GM12878 (cell line): Measurements from ENCODE around the gene RANGAP1. TPM values are rescaled to one million over a fixed set of nuclear protein-coding genes. Genes with fewer than 3 reads are reported as not detected.

Source experiments
- ATAC-seq: fragments of 200-7000 bp; cut with Tn5 transposase; 3 replicates; pipeline ENCODE4 v1.9.1; 2020; ENCODE audit warnings: mild to moderate bottlenecking, moderate library complexity
- BruUV-seq: library from RNA; stranded (reverse); fragments of 400-500 nt; replicated peaks from 2 replicates; lab custom pipeline; 2021; lab: Mats Ljungman, UMichigan
- CTCF ChIA-PET: fragments of 300-600 bp; sonication (Branson Sonifier 250); formaldehyde crosslinking; extraction: SDS; loops from one replicate; lab custom pipeline; 2021; ENCODE audit warnings: inconsistent platforms; lab: Yijun Ruan, JAX
- POLR2A ChIA-PET: fragments of 350-600 bp; formaldehyde crosslinking; extraction: SDS; loops from one replicate; lab custom pipeline; 2021; ENCODE audit warnings: inconsistent platforms; lab: Charles Lee
- RAD21 ChIA-PET: fragments of 300-600 bp; sonication (Branson Sonifier 250); formaldehyde crosslinking; loops from one replicate; lab custom pipeline; 2023; ENCODE audit warnings: antibody characterized with exemption; ENCODE audit not compliant: unreplicated experiment; lab: Charles Lee
- SMC1A ChIA-PET: fragments of 300-600 bp; sonication (Branson Sonifier 250); formaldehyde crosslinking; loops from one replicate; lab custom pipeline; 2023; ENCODE audit not compliant: unreplicated experiment, uncharacterized antibody; lab: Charles Lee
- DNase-seq: peaks from one replicate; pipeline ENCODE4 v3.0.0-alpha.2; 2011; ENCODE audit warnings: low read depth, low spot score
- FAIRE-seq: peaks from 3 replicates; lab custom pipeline; 2011; peaks lifted over from hg19 to GRCh38; lab: Jason Lieb, UNC
- H2AFZ ChIP-seq: 2 replicates; pipeline ENCODE4 v1.6.0; 2011; ENCODE audit warnings: low read depth, low read length, control low read depth; ENCODE audit not compliant: control insufficient read depth
- H3K27ac ChIP-seq: 2 replicates; pipeline ENCODE4 v1.5.1; 2011; ENCODE audit warnings: control low read depth; ENCODE audit not compliant: control insufficient read depth, insufficient read depth
- H3K27me3 ChIP-seq, 2 experiments: replicated peaks in 1 of 2; 2 replicates each; pipeline versions ENCODE4 v1.6.0 to v1.6.1; 2011; ENCODE audit warnings: low read length in 1 of 2; ENCODE audit not compliant: control insufficient read depth in 2 of 2, insufficient read depth in 2 of 2
- H3K36me3 ChIP-seq, 2 experiments: 2 replicates each; pipeline ENCODE4 v1.5.1; 2011; ENCODE audit warnings: low read length in 1 of 2; ENCODE audit not compliant: control insufficient read depth in 2 of 2, insufficient read depth in 2 of 2
- H3K4me1 ChIP-seq: 2 replicates; pipeline ENCODE4 v1.6.1; 2011; ENCODE audit warnings: mild to moderate bottlenecking, low read length, moderate library complexity, mixed read lengths; ENCODE audit not compliant: control insufficient read depth, insufficient read depth
- H3K4me2 ChIP-seq: 2 replicates; pipeline ENCODE4 v1.6.0; 2011; ENCODE audit warnings: control low read depth; ENCODE audit not compliant: control insufficient read depth, insufficient read depth
- H3K4me3 ChIP-seq: fragments of 200-600 bp; sonication (generic); 2 replicates; pipeline ENCODE4 v1.5.1; 2016
- H3K79me2 ChIP-seq: 2 replicates; pipeline ENCODE4 v1.6.0; 2011; ENCODE audit warnings: low read length; ENCODE audit not compliant: control insufficient read depth, insufficient read depth
- H3K9ac ChIP-seq: 2 replicates; pipeline ENCODE4 v1.8.0; 2011; ENCODE audit warnings: low read length, control low read depth, mixed read lengths; ENCODE audit not compliant: control insufficient read depth, insufficient read depth
- H3K9me3 ChIP-seq: replicated peaks from 3 replicates; pipeline ENCODE4 v1.5.1; 2011; ENCODE audit warnings: mild to moderate bottlenecking, low read length; ENCODE audit not compliant: control insufficient read depth, insufficient read depth
- H4K20me1 ChIP-seq: 2 replicates; pipeline ENCODE4 v1.6.0; 2011; ENCODE audit not compliant: control insufficient read depth, insufficient read depth
- ASH2L ChIP-seq: fragments of 300-600, 200-600 bp; sonication (generic); IDR thresholded peaks from 2 replicates; pipeline ENCODE4 v1.6.1; 2017; ENCODE audit warnings: low read depth, mild to moderate bottlenecking, borderline replicate concordance
- ATF7 ChIP-seq: fragments of 450-650 bp; IDR thresholded peaks from 2 replicates; pipeline ENCODE4 v1.6.1; 2016; ENCODE audit warnings: low read depth, mild to moderate bottlenecking
- BCL11A ChIP-seq: IDR thresholded peaks from 2 replicates; pipeline ENCODE4 v1.6.1; 2011; ENCODE audit warnings: low read depth, low read length
- CBX3 ChIP-seq: fragments of 200-600 bp; sonication (generic); IDR thresholded peaks from 2 replicates; pipeline ENCODE4 v1.6.1; 2016; ENCODE audit warnings: low read depth, borderline replicate concordance
- CHD1 ChIP-seq: IDR thresholded peaks from 2 replicates; pipeline ENCODE4 v1.6.1; 2012; ENCODE audit warnings: low read depth, low read length, improper control_type of control experiment
- FOS ChIP-seq: IDR thresholded peaks from 3 replicates; pipeline ENCODE4 v1.6.1; 2011; ENCODE audit warnings: borderline replicate concordance; ENCODE audit not compliant: insufficient read length; ENCODE audit errors: extremely low read depth
- HDAC6 ChIP-seq: fragments of 200-600 bp; sonication (generic); IDR thresholded peaks from one replicate; pipeline ENCODE4 v1.8.0; 2017; ENCODE audit warnings: antibody characterized with exemption; ENCODE audit not compliant: unreplicated experiment
- NFXL1 ChIP-seq: fragments of 450-650 bp; IDR thresholded peaks from 2 replicates; pipeline ENCODE4 v1.6.1; 2017; ENCODE audit warnings: antibody characterized with exemption, mild to moderate bottlenecking, borderline replicate concordance
- NR2C1 ChIP-seq: fragments of 450-650 bp; IDR thresholded peaks from 2 replicates; pipeline ENCODE4 v1.6.1; 2017; ENCODE audit warnings: antibody characterized with exemption, mild to moderate bottlenecking, moderate library complexity
- POU2F2 ChIP-seq: IDR thresholded peaks from 3 replicates; pipeline ENCODE4 v1.6.1; 2011; ENCODE audit warnings: low read depth, mild to moderate bottlenecking, low read length, borderline replicate concordance
- SIX5 ChIP-seq: IDR thresholded peaks from 2 replicates; pipeline ENCODE4 v1.6.1; 2011; ENCODE audit warnings: mild to moderate bottlenecking, low read depth, low read length, moderate library complexity; ENCODE audit not compliant: severe bottlenecking
- WRNIP1 ChIP-seq: IDR thresholded peaks from 2 replicates; pipeline ENCODE4 v1.6.1; 2011; ENCODE audit warnings: low read depth, low read length, improper control_type of control experiment, borderline replicate concordance
- WGBS: methylation state at CpG from one replicate; pipeline ENCODE4 v1.1.6; 2016; ENCODE audit warnings: low lambda C conversion rate; ENCODE audit not compliant: insufficient replicate concordance, insufficient coverage; ENCODE audit errors: missing lambda C conversion rate; 5-methylcytosine and 5-hydroxymethylcytosine counted together
- in situ Hi-C: fragments of 300-500 bp; cut with MboI; formaldehyde crosslinking; loops from 9 replicates; pipeline ENCODE4 v1.14.3; 2018; ENCODE audit warnings: mixed read lengths
- intact Hi-C: fragments of 100-400 bp; cut with micrococcal nuclease; formaldehyde crosslinking; loops from one replicate; pipeline ENCODE4 v1.14.2; 2022; ENCODE audit not compliant: unreplicated experiment
- polyA plus RNA-seq, 11 experiments: library from polyadenylated mRNA; depleted of rRNA in 4 of 11; unstranded in 6 of 11; stranded (reverse) in 5 of 11; fragments of >200 nt; fragmentation: Nextera tagmentation in 4 of 11; fragmentation: Illumina TruSeq in 1 of 11; extraction: Ambion mirVana in 4 of 11; extraction: Trizol in 1 of 11; gene quantifications; 1 replicate in 1 of 11; 2 replicates in 10 of 11; pipeline versions ENCODE4 v1.2.1 to v1.2.3, GENCODE V29; 2011 to 2016; ENCODE audit warnings: inconsistent platforms in 2 of 11, missing spikeins in 2 of 11, low read depth in 1 of 11
- total RNA-seq, 4 experiments: library from RNA; depleted of rRNA in 3 of 4; stranded (reverse); fragments of >200 nt in 3 of 4; fragmentation: Illumina TruSeq in 1 of 4; extraction: Trizol in 1 of 4; gene quantifications; 2 replicates each; pipeline versions ENCODE4 v1.2.1 to v1.2.3, GENCODE V29; 2013 to 2021
- TF ChIP-seq, protein P1 (sequence below): IDR thresholded peaks from 2 replicates; pipeline ENCODE4 v1.6.1; 2012; ENCODE audit warnings: low read depth, low read length, improper control_type of control experiment
- TF ChIP-seq, protein P2 (sequence below): fragments of 450-650 bp; IDR thresholded peaks from 2 replicates; pipeline ENCODE4 v1.6.1; 2018; ENCODE audit warnings: borderline replicate concordance, mild to moderate bottlenecking; ENCODE audit not compliant: partially characterized antibody
- TF ChIP-seq, protein P3 (sequence below): IDR thresholded peaks from 2 replicates; pipeline ENCODE4 v1.6.1; 2012; ENCODE audit warnings: low read depth, low read length, improper control_type of control experiment

The RANGAP1 gene
- total and polyA plus RNA-seq, 10 of the 15 experiments (the other 5 are each of a cell fraction or from before 2014, with no cell fraction given), result 2.5 to 109 (median 60.2) TPM

DNA sequence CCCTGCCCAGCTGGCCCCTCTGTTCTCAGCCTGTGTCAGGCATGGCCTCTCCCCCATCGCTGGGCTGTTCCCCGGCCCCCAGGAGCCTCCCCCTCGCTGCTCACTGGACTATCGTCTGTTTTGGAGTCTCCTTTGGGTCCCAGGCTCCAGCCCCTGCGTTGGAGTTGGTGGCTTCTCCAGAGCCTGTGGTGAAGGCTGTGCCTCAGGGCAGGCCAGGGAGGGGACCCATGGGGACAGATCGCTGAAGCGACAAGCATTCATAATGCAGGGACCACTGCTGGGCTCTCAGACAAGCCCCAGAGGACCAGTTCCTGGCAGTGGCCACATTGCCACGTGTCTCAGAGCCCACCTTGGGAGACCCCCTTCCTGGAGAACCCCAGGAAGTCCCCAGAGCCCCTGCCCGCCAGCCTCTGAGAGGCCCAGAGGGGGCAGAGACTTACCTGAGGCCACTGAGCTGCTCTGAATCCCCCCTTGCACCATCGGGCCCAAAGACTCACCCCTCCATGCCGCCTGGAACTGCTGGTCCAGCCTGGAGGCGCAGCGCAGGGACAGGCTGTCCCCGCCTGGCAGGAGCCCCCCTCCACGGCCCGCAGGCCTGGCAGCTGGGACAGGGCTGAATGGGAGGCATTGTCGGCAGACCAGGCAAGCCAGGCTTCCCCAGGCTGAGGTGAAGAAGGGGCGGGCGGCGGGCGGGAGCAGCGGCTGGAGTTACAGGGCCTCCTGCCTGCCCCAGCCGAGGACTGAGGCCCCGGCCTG lies 45.4 kb downstream of the RANGAP1 start, which contains the start of gene CHADL (continued):
- TF ChIP-seq, protein P1, sequence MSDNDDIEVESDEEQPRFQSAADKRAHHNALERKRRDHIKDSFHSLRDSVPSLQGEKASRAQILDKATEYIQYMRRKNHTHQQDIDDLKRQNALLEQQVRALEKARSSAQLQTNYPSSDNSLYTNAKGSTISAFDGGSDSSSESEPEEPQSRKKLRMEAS, result no peak
- TF ChIP-seq WRNIP1, result no peak
- TF ChIP-seq, protein P2, sequence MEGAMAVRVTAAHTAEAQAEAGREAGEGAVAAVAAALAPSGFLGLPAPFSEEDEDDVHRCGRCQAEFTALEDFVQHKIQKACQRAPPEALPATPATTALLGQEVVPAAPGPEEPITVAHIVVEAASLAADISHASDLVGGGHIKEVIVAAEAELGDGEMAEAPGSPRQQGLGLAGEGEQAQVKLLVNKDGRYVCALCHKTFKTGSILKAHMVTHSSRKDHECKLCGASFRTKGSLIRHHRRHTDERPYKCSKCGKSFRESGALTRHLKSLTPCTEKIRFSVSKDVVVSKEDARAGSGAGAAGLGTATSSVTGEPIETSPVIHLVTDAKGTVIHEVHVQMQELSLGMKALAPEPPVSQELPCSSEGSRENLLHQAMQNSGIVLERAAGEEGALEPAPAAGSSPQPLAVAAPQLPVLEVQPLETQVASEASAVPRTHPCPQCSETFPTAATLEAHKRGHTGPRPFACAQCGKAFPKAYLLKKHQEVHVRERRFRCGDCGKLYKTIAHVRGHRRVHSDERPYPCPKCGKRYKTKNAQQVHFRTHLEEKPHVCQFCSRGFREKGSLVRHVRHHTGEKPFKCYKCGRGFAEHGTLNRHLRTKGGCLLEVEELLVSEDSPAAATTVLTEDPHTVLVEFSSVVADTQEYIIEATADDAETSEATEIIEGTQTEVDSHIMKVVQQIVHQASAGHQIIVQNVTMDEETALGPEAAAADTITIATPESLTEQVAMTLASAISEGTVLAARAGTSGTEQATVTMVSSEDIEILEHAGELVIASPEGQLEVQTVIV, result no peak

DNA sequence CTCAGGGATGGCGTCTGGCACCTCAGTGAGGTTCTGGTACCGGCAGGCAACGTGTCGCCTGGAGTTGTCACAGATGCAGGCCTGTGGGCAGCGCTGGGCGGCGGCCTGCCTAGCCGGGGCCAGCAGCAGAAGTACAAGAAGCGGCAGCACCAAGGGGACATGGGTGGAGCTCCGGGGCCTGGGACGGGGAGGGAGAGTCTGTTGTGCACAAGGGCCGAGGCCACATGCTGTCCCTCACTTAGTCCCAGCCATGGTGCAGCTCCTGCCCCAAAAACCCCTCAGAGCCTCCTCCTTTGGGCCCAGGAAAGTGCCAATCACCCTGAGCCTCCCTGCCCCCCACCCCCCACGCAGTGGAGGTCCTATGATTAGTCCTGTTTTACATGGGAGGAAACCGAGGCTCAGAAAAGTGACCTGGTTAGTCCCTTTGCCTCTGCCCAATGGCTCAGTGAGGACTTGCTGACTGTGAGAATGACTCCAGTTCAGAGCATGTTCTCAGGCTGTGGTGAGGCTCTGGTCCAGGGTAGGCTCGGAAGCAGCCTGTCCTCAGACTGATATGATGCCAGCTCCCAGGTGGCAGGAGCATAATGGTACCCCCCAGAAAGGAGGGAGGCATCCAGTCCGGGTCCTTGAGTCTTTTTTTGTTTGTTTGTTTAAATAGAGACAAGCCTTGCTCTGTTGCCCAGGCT lies 46.4 kb downstream of the RANGAP1 start:
- ChIA-PET SMC1A (interaction anchor here (0.6 to 1.3 kb wide), 2 partner anchors 231 to 316 kb away, joined by 3 read pairs; no protein-coding TSS in a partner anchor), RAD21 (no interaction called here), CTCF (interaction anchor here (5.6 kb wide), 1 partner anchor 317 kb away, joined by 136 read pairs; no protein-coding TSS in a partner anchor), POLR2A (no interaction called here)
- intact Hi-C loops (no loop called here), in situ Hi-C loops (no loop called here)
- Histone ChIP-seq H3K9me3 (no peaks in the 10 kb centered on the region), H3K27ac (no peak overlapping the region), H3K36me3 (no peaks in the 10 kb centered on the region), H4K20me1 (no peaks in the 10 kb centered on the region), H3K4me3 (no peak overlapping the region), H3K9ac (no peak overlapping the region), H3K4me1 (peaks cover 3% of the 10 kb centered on the region; the same call in 1 of the 2 replicates), H3K27me3 (no peaks in the 10 kb centered on the region; a peak in 1 of 4 replicates), H3K4me2 (no peak overlapping the region), H2AFZ (no peak overlapping the region), H3K79me2 (no peaks in the 10 kb centered on the region)
- TF ChIP-seq POU2F2, result no peak
- TF ChIP-seq FOS, result no peak
- TF ChIP-seq BCL11A, result no peak
- TF ChIP-seq NFXL1, result no peak
- TF ChIP-seq, protein P3, sequence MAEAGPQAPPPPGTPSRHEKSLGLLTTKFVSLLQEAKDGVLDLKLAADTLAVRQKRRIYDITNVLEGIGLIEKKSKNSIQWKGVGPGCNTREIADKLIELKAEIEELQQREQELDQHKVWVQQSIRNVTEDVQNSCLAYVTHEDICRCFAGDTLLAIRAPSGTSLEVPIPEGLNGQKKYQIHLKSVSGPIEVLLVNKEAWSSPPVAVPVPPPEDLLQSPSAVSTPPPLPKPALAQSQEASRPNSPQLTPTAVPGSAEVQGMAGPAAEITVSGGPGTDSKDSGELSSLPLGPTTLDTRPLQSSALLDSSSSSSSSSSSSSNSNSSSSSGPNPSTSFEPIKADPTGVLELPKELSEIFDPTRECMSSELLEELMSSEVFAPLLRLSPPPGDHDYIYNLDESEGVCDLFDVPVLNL, result no peak
- TF ChIP-seq CBX3, result no peak
- no peak for TF ChIP-seq ASH2L
- TF ChIP-seq CHD1, result no peak
- TF ChIP-seq HDAC6, result no peak
- TF ChIP-seq SIX5, result no peak
- no peak for TF ChIP-seq ATF7
- TF ChIP-seq NR2C1, result no peak
- TF ChIP-seq, protein P1, result no peak
- ATAC-seq, result no peak
- WGBS, result 51% methylated on average over 16 of the region's 16 CpGs
- no peak for DNase-seq
- BruUV-seq, result no TSS peak
- no peak for FAIRE-seq
